BE2C (cell line): ENCODE measurements around the gene LDB2.

Source experiments
- DNase-seq: peaks from one replicate; pipeline ENCODE4 v3.0.0-alpha.2; 2020
- H3K27me3 ChIP-seq: fragments of 250-450 bp; sonication (Bioruptor Pico); 2 replicates; pipeline ENCODE4 v1.5.1; 2020; ENCODE audit warnings: mild to moderate bottlenecking
- H3K36me3 ChIP-seq: fragments of 250-450 bp; sonication (Bioruptor Pico); 2 replicates; pipeline ENCODE4 v1.5.1; 2020; ENCODE audit warnings: mild to moderate bottlenecking
- H3K4me1 ChIP-seq: fragments of 250-450 bp; sonication (Bioruptor Pico); 2 replicates; pipeline ENCODE4 v1.5.1; 2020
- H3K4me3 ChIP-seq: 2 replicates; pipeline ENCODE4 v1.5.1; 2011; ENCODE audit warnings: low read depth, low read length
- H3K9me3 ChIP-seq: fragments of 250-450 bp; sonication (Bioruptor Pico); 2 replicates; pipeline ENCODE4 v1.5.1; 2020
- TF ChIP-seq, protein P1 (sequence below): IDR thresholded peaks from 2 replicates; pipeline ENCODE4 v1.5.1; 2012; ENCODE audit warnings: mild to moderate bottlenecking, low read depth, low read length

The LDB2 gene

DNA sequence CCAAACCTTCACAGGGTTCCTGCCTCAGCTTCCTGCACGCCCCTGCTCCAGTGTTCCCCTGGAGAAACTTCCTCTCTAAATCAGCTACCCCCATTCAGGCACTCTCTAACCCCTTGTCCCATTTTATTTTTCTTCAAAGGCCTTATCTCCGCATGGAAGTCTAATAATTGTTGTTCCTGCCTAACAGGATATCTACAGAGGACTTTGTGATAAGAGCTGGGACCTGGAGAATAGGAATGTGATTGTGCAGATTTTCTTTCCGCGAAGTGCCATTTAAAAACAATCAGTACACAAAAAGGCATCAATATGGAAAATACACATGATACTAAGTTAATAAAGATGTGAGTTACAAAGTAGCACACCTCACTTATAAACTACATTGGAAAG lies 32.6 kb downstream of the LDB2 start:
- no peak overlapping the region for H3K4me3 ChIP-seq
- TF ChIP-seq, protein P1, sequence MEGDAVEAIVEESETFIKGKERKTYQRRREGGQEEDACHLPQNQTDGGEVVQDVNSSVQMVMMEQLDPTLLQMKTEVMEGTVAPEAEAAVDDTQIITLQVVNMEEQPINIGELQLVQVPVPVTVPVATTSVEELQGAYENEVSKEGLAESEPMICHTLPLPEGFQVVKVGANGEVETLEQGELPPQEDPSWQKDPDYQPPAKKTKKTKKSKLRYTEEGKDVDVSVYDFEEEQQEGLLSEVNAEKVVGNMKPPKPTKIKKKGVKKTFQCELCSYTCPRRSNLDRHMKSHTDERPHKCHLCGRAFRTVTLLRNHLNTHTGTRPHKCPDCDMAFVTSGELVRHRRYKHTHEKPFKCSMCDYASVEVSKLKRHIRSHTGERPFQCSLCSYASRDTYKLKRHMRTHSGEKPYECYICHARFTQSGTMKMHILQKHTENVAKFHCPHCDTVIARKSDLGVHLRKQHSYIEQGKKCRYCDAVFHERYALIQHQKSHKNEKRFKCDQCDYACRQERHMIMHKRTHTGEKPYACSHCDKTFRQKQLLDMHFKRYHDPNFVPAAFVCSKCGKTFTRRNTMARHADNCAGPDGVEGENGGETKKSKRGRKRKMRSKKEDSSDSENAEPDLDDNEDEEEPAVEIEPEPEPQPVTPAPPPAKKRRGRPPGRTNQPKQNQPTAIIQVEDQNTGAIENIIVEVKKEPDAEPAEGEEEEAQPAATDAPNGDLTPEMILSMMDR = no peak
- H3K4me1 ChIP-seq = peaks cover 25% of the 10 kb centered on the region
- DNase-seq = no peak
- no peaks in the 10 kb centered on the region for H3K9me3 ChIP-seq
- H3K27me3 ChIP-seq = no peaks in the 10 kb centered on the region
- H3K36me3 ChIP-seq = no peaks in the 10 kb centered on the region

GRCh38 chr4:16865209-16865896 lies 33.1 kb downstream of the LDB2 start:
- Histone ChIP-seq H3K9me3 (no peaks in the 10 kb centered on the region), H3K4me1 (peaks cover 25% of the 10 kb centered on the region), H3K4me3 (no peak overlapping the region), H3K36me3 (no peaks in the 10 kb centered on the region), H3K27me3 (no peaks in the 10 kb centered on the region)
- DNase-seq = no peak
- TF ChIP-seq, protein P1 = no peak

DNA sequence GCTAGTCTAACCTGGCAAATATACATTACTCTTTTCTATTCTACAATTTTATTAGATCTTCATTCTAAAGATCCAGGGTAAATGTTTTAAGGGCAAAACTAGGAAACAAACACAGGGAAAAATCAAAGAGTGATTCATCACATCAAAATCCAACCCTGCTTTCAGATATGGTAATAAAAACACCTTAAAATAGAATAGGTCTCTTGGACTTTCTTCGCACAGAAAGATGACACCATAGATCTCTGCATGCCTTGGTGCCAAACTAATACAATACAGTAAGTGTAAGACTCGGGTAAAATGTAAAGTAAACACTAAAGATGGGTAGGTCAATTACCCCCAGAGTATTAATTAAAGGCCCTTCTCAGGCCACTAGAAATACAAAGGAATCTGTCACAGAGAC lies 34.2 kb downstream of the LDB2 start:
- no peak for DNase-seq
- Histone ChIP-seq H3K36me3 (no peaks in the 10 kb centered on the region), H3K4me1 (peaks cover 25% of the 10 kb centered on the region), H3K9me3 (no peaks in the 10 kb centered on the region), H3K27me3 (no peaks in the 10 kb centered on the region), H3K4me3 (no peak overlapping the region)
- TF ChIP-seq, protein P1 = no peak

DNA sequence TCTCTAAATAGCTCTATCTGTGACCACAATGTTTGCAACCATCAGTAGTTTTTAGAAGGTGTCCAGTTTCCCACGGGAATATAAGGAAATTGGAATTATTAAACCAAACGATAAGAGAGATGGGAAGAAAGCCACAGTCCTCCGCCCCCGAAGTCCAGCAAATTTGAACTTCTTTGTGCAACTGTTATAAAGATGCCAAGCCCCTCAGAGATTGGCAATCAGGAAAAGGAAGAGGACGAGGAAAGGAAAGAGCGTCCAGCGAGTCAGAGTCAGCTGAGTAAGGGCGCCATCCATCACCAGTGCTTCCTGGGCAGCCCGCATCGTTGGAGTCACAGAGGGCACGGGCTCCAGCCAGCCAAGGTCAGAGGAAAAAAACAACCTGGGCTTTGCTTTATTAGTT lies 35.7 kb downstream of the LDB2 start:
- DNase-seq = no peak
- Histone ChIP-seq H3K27me3 (no peaks in the 10 kb centered on the region), H3K4me3 (no peak overlapping the region), H3K9me3 (no peaks in the 10 kb centered on the region), H3K4me1 (peaks cover 15% of the 10 kb centered on the region), H3K36me3 (no peaks in the 10 kb centered on the region)
- TF ChIP-seq, protein P1 = no peak

- TF ChIP-seq, protein P1 = no peak
- H3K27me3 ChIP-seq = no peaks in the 10 kb centered on the region
- no peak for DNase-seq
- no peaks in the 10 kb centered on the region for H3K9me3 ChIP-seq
- H3K4me3 ChIP-seq = no peak overlapping the region
- no peaks in the 10 kb centered on the region for H3K36me3 ChIP-seq
- H3K4me1 ChIP-seq = no peaks in the 10 kb centered on the region; the same call in 1 of the 2 replicates
Measured at GRCh38 chr4:16860516-16860915, 37.9 kb downstream of the LDB2 start.

GRCh38 chr4:16859031-16859430 lies 39.4 kb downstream of the LDB2 start:
- no peak for DNase-seq
- no peak overlapping the region for H3K4me3 ChIP-seq
- no peaks in the 10 kb centered on the region for H3K36me3 ChIP-seq
- H3K27me3 ChIP-seq = no peaks in the 10 kb centered on the region
- H3K4me1 ChIP-seq = no peaks in the 10 kb centered on the region
- no peaks in the 10 kb centered on the region for H3K9me3 ChIP-seq
- TF ChIP-seq, protein P1 = no peak
